Caco-2 (cell line): ENCODE data around the gene ZRANB1. TPM values are rescaled to one million over a fixed set of nuclear protein-coding genes. Genes with fewer than 3 reads are reported as not detected.

ENCODE experiments used
- BruUV-seq: library from RNA; stranded (reverse); fragments of 400-500 nt; replicated peaks from 2 replicates; lab custom pipeline; 2021; lab: Mats Ljungman, UMichigan
- CTCF ChIA-PET: fragments of 300-600 bp; sonication (Branson Sonifier 250); formaldehyde crosslinking; loops from one replicate; lab custom pipeline; 2022; ENCODE audit warnings: antibody characterized with exemption; lab: Charles Lee
- POLR2A ChIA-PET: fragments of 300-600 bp; sonication (Branson Sonifier 250); formaldehyde crosslinking; loops from one replicate; lab custom pipeline; 2022; ENCODE audit warnings: antibody characterized with exemption; lab: Charles Lee
- DNase-seq, 2 experiments: peaks; one replicate each; pipeline versions ENCODE4 v3.0.0 to v3.0.0-alpha.2; 2020 to 2022
- H3K27me3 ChIP-seq: replicated peaks from 2 replicates; pipeline ENCODE4 v1.6.0; 2011; ENCODE audit warnings: low read length; ENCODE audit not compliant: control insufficient read depth, insufficient read depth
- H3K36me3 ChIP-seq: 2 replicates; pipeline ENCODE4 v1.5.1; 2011; ENCODE audit warnings: low read length; ENCODE audit not compliant: control insufficient read depth, insufficient read depth
- H3K4me1 ChIP-seq: fragments of 250-450 bp; sonication (Bioruptor Pico); 2 replicates; pipeline ENCODE4 v1.5.1; 2020; ENCODE audit warnings: mild to moderate bottlenecking
- H3K4me3 ChIP-seq: 2 replicates; pipeline ENCODE4 v1.5.1; 2011; ENCODE audit warnings: low read depth, mild to moderate bottlenecking, control low read depth, low read length
- H3K9me3 ChIP-seq: fragments of 250-450 bp; sonication (Bioruptor Pico); 2 replicates; pipeline ENCODE4 v1.5.1; 2020; ENCODE audit warnings: mild to moderate bottlenecking, moderate library complexity
- H3K27ac Mint-ChIP-seq: one replicate; pipeline ENCODE4 v1.8.0; 2022; ENCODE audit warnings: mixed read lengths; ENCODE audit not compliant: unreplicated experiment
- H3K27me3 Mint-ChIP-seq: one replicate; pipeline ENCODE4 v1.8.0; 2022; ENCODE audit warnings: mixed read lengths; ENCODE audit not compliant: insufficient read depth, unreplicated experiment
- H3K36me3 Mint-ChIP-seq: one replicate; pipeline ENCODE4 v1.8.0; 2022; ENCODE audit warnings: mild to moderate bottlenecking, mixed read lengths; ENCODE audit not compliant: insufficient read depth, unreplicated experiment
- H3K4me1 Mint-ChIP-seq: one replicate; pipeline ENCODE4 v1.8.0; 2022; ENCODE audit warnings: low read depth, mixed read lengths; ENCODE audit not compliant: unreplicated experiment
- H3K4me3 Mint-ChIP-seq: one replicate; pipeline ENCODE4 v1.8.0; 2022; ENCODE audit warnings: mild to moderate bottlenecking, moderate library complexity, mixed read lengths; ENCODE audit not compliant: unreplicated experiment
- H3K9me3 Mint-ChIP-seq: one replicate; pipeline ENCODE4 v1.8.0; 2022; ENCODE audit warnings: mixed read lengths; ENCODE audit not compliant: unreplicated experiment
- CTCF ChIP-seq, 2 experiments: fragments of 200-600 bp in 1 of 2; IDR thresholded peaks; 1 replicate in 1 of 2; 2 replicates in 1 of 2; pipeline versions ENCODE4 v1.5.1 to v1.8.0; 2011 to 2022; ENCODE audit warnings: antibody characterized with exemption in 1 of 2, control low read depth in 1 of 2, inconsistent platforms in 1 of 2, low read depth in 1 of 2, low read length in 1 of 2, mild to moderate bottlenecking in 1 of 2, moderate library complexity in 1 of 2; ENCODE audit not compliant: insufficient read depth in 1 of 2, severe bottlenecking in 1 of 2, unreplicated experiment in 1 of 2
- intact Hi-C: fragments of 100-400 bp; cut with micrococcal nuclease; formaldehyde crosslinking; loops from one replicate; pipeline ENCODE4 v1.10.0; 2022; ENCODE audit not compliant: unreplicated experiment
- total RNA-seq: library from RNA; stranded (reverse); gene quantifications from 2 replicates; pipeline ENCODE4 v1.2.3, GENCODE V29; 2022

ZRANB1 gene
- total RNA-seq, 1 experiment from 2014 or later = 24.6 TPM

- no peak overlapping the region for H3K4me3 ChIP-seq
- POLR2A ChIA-PET = no interaction called here
- H3K4me1 ChIP-seq = peaks cover 18% of the 10 kb centered on the region
- H3K36me3 Mint-ChIP-seq = peaks cover 62% of the 10 kb centered on the region
- no peak overlapping the region for H3K4me3 Mint-ChIP-seq
- no peak overlapping the region for H3K27ac Mint-ChIP-seq
- H3K27me3 ChIP-seq = no peaks in the 10 kb centered on the region
- peaks cover 2% of the 10 kb centered on the region; the same call in 1 of the 2 replicates for H3K36me3 ChIP-seq
- H3K9me3 ChIP-seq = no peaks in the 10 kb centered on the region
- DNase-seq = no peak
- CTCF ChIA-PET = no interaction called here
- BruUV-seq = no TSS peak
- TF ChIP-seq CTCF (IDR thresholded peaks at IDR 0.05; ENCODE audit: insufficient read depth in 1 of 2, low read depth in 1 of 2, low read length in 1 of 2, severe bottlenecking in 1 of 2, unreplicated experiment in 1 of 2) = no peak
- intact Hi-C loops = no loop called here
- peaks cover 21% of the 10 kb centered on the region for H3K4me1 Mint-ChIP-seq
- no peaks in the 10 kb centered on the region for H3K27me3 Mint-ChIP-seq
- H3K9me3 Mint-ChIP-seq = no peaks in the 10 kb centered on the region
These were observed 88.8 kb downstream of the ZRANB1 start for GRCh38 chr10:125030567-125031197.

GRCh38 chr10:125032474-125033020, 90.6 kb downstream of the ZRANB1 start:
- Mint-ChIP-seq H3K36me3 (peaks cover 71% of the 10 kb centered on the region), H3K9me3 (no peaks in the 10 kb centered on the region), H3K27me3 (no peaks in the 10 kb centered on the region), H3K4me3 (no peak overlapping the region), H3K4me1 (peaks cover 28% of the 10 kb centered on the region), H3K27ac (peak overlapping the region; percentile 74)
- no TSS peak for BruUV-seq
- Histone ChIP-seq H3K4me1 (peaks cover 25% of the 10 kb centered on the region), H3K4me3 (no peak overlapping the region), H3K36me3 (0 out of 2 replicates have a peak, but pooled peaks cover 2% of the 10 kb centered on the region), H3K9me3 (no peaks in the 10 kb centered on the region), H3K27me3 (no peaks in the 10 kb centered on the region)
- DNase-seq = no peak
- no peak for TF ChIP-seq CTCF (IDR thresholded peaks at IDR 0.05; ENCODE audit: insufficient read depth in 1 of 2, low read depth in 1 of 2, low read length in 1 of 2, severe bottlenecking in 1 of 2, unreplicated experiment in 1 of 2)
- intact Hi-C loops = no loop called here
- CTCF ChIA-PET = no interaction called here
- POLR2A ChIA-PET = no interaction called here

- H3K4me3 Mint-ChIP-seq = no peak overlapping the region
- ChIA-PET POLR2A (no interaction called here), CTCF (no interaction called here)
- intact Hi-C loops = no loop called here
- H3K27me3 Mint-ChIP-seq = no peaks in the 10 kb centered on the region
- H3K4me1 Mint-ChIP-seq = peaks cover 35% of the 10 kb centered on the region
- no peak for DNase-seq
- no peaks in the 10 kb centered on the region for H3K27me3 ChIP-seq
- peaks cover 70% of the 10 kb centered on the region for H3K36me3 Mint-ChIP-seq
- H3K27ac Mint-ChIP-seq = no peak overlapping the region
- no peaks in the 10 kb centered on the region for H3K9me3 ChIP-seq
- H3K9me3 Mint-ChIP-seq = no peaks in the 10 kb centered on the region
- BruUV-seq = no TSS peak
- H3K4me3 ChIP-seq = no peak overlapping the region
- no peak for TF ChIP-seq CTCF (IDR thresholded peaks at IDR 0.05; ENCODE audit: insufficient read depth in 1 of 2, low read depth in 1 of 2, low read length in 1 of 2, severe bottlenecking in 1 of 2, unreplicated experiment in 1 of 2)
- 0 out of 2 replicates have a peak, but pooled peaks cover 2% of the 10 kb centered on the region for H3K36me3 ChIP-seq
- peaks cover 29% of the 10 kb centered on the region for H3K4me1 ChIP-seq
These were observed 91.4 kb downstream of the ZRANB1 start for GRCh38 chr10:125033146-125033924.
